HCT116 (cell line): Measurements from ENCODE around the gene TENT4A. TPM values are rescaled to one million over a fixed set of nuclear protein-coding genes. Genes with fewer than 3 reads are reported as not detected.

ENCODE experiments used
- ATAC-seq: fragments of 200-7000 bp; cut with Tn5 transposase; 2 replicates; pipeline ENCODE4 v1.9.1; 2020; ENCODE audit warnings: mild to moderate bottlenecking, moderate library complexity
- BruUV-seq: library from RNA; stranded (reverse); fragments of 400-500 nt; replicated peaks from 2 replicates; lab custom pipeline; 2021; lab: Mats Ljungman, UMichigan
- CTCF ChIA-PET: fragments of 300-600 bp; sonication (Branson Sonifier 250); formaldehyde crosslinking; loops from one replicate; lab custom pipeline; 2021; ENCODE audit warnings: antibody characterized with exemption; lab: Charles Lee
- POLR2A ChIA-PET: fragments of 300-600, 350-600 bp; sonication (Branson Sonifier 250); formaldehyde crosslinking; loops from one replicate; lab custom pipeline; 2021; ENCODE audit warnings: antibody characterized with exemption; lab: Charles Lee
- RAD21 ChIA-PET, 2 experiments: fragments of 300-600 bp; sonication (Branson Sonifier 250); formaldehyde crosslinking; loops; one replicate each; lab custom pipeline; 2023; ENCODE audit warnings: low total read pairs in 2 of 2; ENCODE audit not compliant: uncharacterized antibody in 2 of 2, unreplicated experiment in 2 of 2, low non-redundant PET in 1 of 2; lab: Charles Lee
- DNase-seq: peaks from one replicate; pipeline ENCODE4 v3.0.0-alpha.2; 2010; ENCODE audit warnings: low read depth, low spot score
- H2AFZ ChIP-seq: fragments of 200-600 bp; shearing (Covaris generic), sonication (generic); 2 replicates; pipeline ENCODE4 v1.6.1; 2017; ENCODE audit warnings: low read depth, mixed run types, mixed read lengths, antibody characterized with exemption, low read length; ENCODE audit not compliant: poor library complexity, severe bottlenecking
- H3K27ac ChIP-seq: 2 replicates; pipeline ENCODE4 v1.5.1; 2012; ENCODE audit warnings: low read depth, low read length
- H3K27me3 ChIP-seq: fragments of 200-600 bp; sonication (generic); 2 replicates; pipeline ENCODE4 v1.6.1; 2016; ENCODE audit warnings: mixed run types, low read length, mixed read lengths; ENCODE audit not compliant: insufficient read depth
- H3K36me3 ChIP-seq, 2 experiments: fragments of 200-500 bp in 1 of 2; fragments of 200-600 bp in 1 of 2; sonication (Bioruptor generic) in 1 of 2; sonication (generic) in 1 of 2; 2 replicates each; pipeline versions ENCODE4 v1.5.1 to v1.6.1; 2014 to 2016; ENCODE audit warnings: low read length in 2 of 2, inconsistent platforms in 1 of 2, mixed read lengths in 1 of 2, mixed run types in 1 of 2; ENCODE audit not compliant: insufficient read depth in 2 of 2, control insufficient read depth in 1 of 2
- H3K4me1 ChIP-seq, 2 experiments: fragments of 200-600 bp in 1 of 2; sonication (generic) in 1 of 2; 2 replicates each; pipeline versions ENCODE4 v1.5.1 to v1.6.1; 2012 to 2017; ENCODE audit warnings: low read length in 2 of 2, inconsistent platforms in 1 of 2, mild to moderate bottlenecking in 1 of 2, mixed read lengths in 1 of 2, mixed run types in 1 of 2, moderate library complexity in 1 of 2; ENCODE audit not compliant: insufficient read depth in 2 of 2, control insufficient read depth in 1 of 2
- H3K4me2 ChIP-seq: fragments of 200-600 bp; sonication (generic); 2 replicates; pipeline ENCODE4 v1.6.1; 2017; ENCODE audit warnings: mixed run types, low read length, mixed read lengths
- H3K4me3 ChIP-seq, 2 experiments: fragments of 200-600 bp in 1 of 2; sonication (generic) in 1 of 2; replicated peaks in 1 of 2; 2 replicates each; pipeline ENCODE4 v1.5.1; 2011 to 2016; ENCODE audit warnings: low read length in 2 of 2, control low read depth in 1 of 2, low read depth in 1 of 2, mild to moderate bottlenecking in 1 of 2, mixed read lengths in 1 of 2, mixed run types in 1 of 2
- H3K79me2 ChIP-seq: fragments of 200-600 bp; sonication (generic); 2 replicates; pipeline ENCODE4 v1.6.1; 2017; ENCODE audit warnings: mild to moderate bottlenecking, mixed run types, low read length, moderate library complexity, mixed read lengths; ENCODE audit not compliant: insufficient read depth
- H3K9ac ChIP-seq: fragments of 200-600 bp; sonication (generic); 2 replicates; pipeline ENCODE4 v1.6.1; 2016; ENCODE audit warnings: low read length, mixed read lengths
- H3K9me2 ChIP-seq: fragments of 200-600 bp; sonication (generic), shearing (Covaris generic); 2 replicates; pipeline ENCODE4 v1.6.1; 2017; ENCODE audit warnings: mixed run types, mild to moderate bottlenecking, moderate library complexity; ENCODE audit not compliant: insufficient read depth
- H3K9me3 ChIP-seq, 2 experiments: fragments of 200-500 bp in 1 of 2; fragments of 200-600 bp in 1 of 2; sonication (Bioruptor generic) in 1 of 2; sonication (generic) in 1 of 2; 2 replicates each; pipeline ENCODE4 v1.6.1; 2014 to 2017; ENCODE audit warnings: low read length in 2 of 2, mixed read lengths in 2 of 2, inconsistent platforms in 1 of 2, low read depth in 1 of 2, mild to moderate bottlenecking in 1 of 2, mixed run types in 1 of 2, moderate library complexity in 1 of 2; ENCODE audit not compliant: control insufficient read depth in 1 of 2, insufficient read depth in 1 of 2
- H4K20me1 ChIP-seq: fragments of 200-600 bp; sonication (generic), shearing (Covaris generic); 2 replicates; pipeline ENCODE4 v1.6.1; 2017; ENCODE audit warnings: mixed run types, mild to moderate bottlenecking, moderate library complexity; ENCODE audit not compliant: insufficient read depth
- ATF3 ChIP-seq: IDR thresholded peaks from 2 replicates; pipeline ENCODE4 v1.6.1; 2012
- CEBPB ChIP-seq: IDR thresholded peaks from 2 replicates; pipeline ENCODE4 v1.6.1; 2012; ENCODE audit warnings: low read depth
- ELF1 ChIP-seq: IDR thresholded peaks from 2 replicates; pipeline ENCODE4 v1.6.1; 2012; ENCODE audit warnings: low read depth, borderline replicate concordance
- EZH2 ChIP-seq: fragments of 200-600 bp; sonication (generic); IDR thresholded peaks from 2 replicates; pipeline ENCODE4 v1.6.1; 2017; ENCODE audit warnings: antibody characterized with exemption, mixed run types
- EZH2phosphoT487 ChIP-seq: fragments of 200-600 bp; IDR thresholded peaks from 2 replicates; pipeline ENCODE4 v1.6.1; 2018; ENCODE audit warnings: antibody characterized with exemption, borderline replicate concordance
- FOSL1 ChIP-seq: IDR thresholded peaks from 2 replicates; pipeline ENCODE4 v1.6.1; 2012; ENCODE audit warnings: low read depth
- JUND ChIP-seq: IDR thresholded peaks from 2 replicates; pipeline ENCODE4 v1.6.1; 2012
- MAX ChIP-seq: IDR thresholded peaks from 2 replicates; pipeline ENCODE4 v1.6.1; 2012
- POLR2A ChIP-seq: IDR thresholded peaks from 2 replicates; pipeline ENCODE4 v1.7.0; 2011; ENCODE audit warnings: borderline replicate concordance; ENCODE audit not compliant: insufficient read depth, insufficient read length; ENCODE audit errors: extremely low read depth
- RAD21 ChIP-seq: IDR thresholded peaks from 2 replicates; pipeline ENCODE4 v1.6.1; 2012; ENCODE audit warnings: low read depth, mild to moderate bottlenecking
- SIN3A ChIP-seq: IDR thresholded peaks from 2 replicates; pipeline ENCODE4 v1.6.1; 2012; ENCODE audit warnings: low read depth
- SP1 ChIP-seq: IDR thresholded peaks from 2 replicates; pipeline ENCODE4 v1.6.1; 2012; ENCODE audit warnings: low read depth
- SRF ChIP-seq: IDR thresholded peaks from 2 replicates; pipeline ENCODE4 v1.6.1; 2012; ENCODE audit warnings: low read depth
- TCF7L2 ChIP-seq: IDR thresholded peaks from 2 replicates; pipeline ENCODE4 v1.7.0; 2011; ENCODE audit warnings: borderline replicate concordance, inconsistent platforms; ENCODE audit not compliant: insufficient read depth, insufficient read length; ENCODE audit errors: extremely low read depth
- ZBTB33 ChIP-seq: IDR thresholded peaks from 2 replicates; pipeline ENCODE4 v1.6.1; 2011; ENCODE audit warnings: mild to moderate bottlenecking, low read length, moderate library complexity; ENCODE audit not compliant: insufficient replicate concordance; ENCODE audit errors: extremely low read depth
- ZFX ChIP-seq: fragments of 450-650 bp; IDR thresholded peaks from 2 replicates; pipeline ENCODE4 v1.6.1; 2017
- intact Hi-C: fragments of 100-400 bp; cut with micrococcal nuclease; formaldehyde crosslinking; loops from 2 replicates; pipeline ENCODE4 v1.10.0; 2022
- total RNA-seq: library from RNA; stranded (reverse); gene quantifications from one replicate; pipeline ENCODE4 v1.2.1, GENCODE V29; 2021; ENCODE audit not compliant: unreplicated experiment

Gene TENT4A
- total RNA-seq, 1 experiment from 2014 or later, result 39.8 TPM

- no peaks in the 10 kb centered on the region for H3K27me3 ChIP-seq
- ChIA-PET CTCF (no interaction called here), POLR2A (no interaction called here), RAD21 (no interaction called here)
- intact Hi-C loops, result no loop called here
- H3K9ac ChIP-seq, result peak overlapping the region; percentile 66; the same call in 1 of the 2 replicates
- H3K36me3 ChIP-seq, result peaks cover 3 to 28% of the 10 kb centered on the region in 2 experiments; a peak in 2 of 4 replicates
- no peak overlapping the region for H2AFZ ChIP-seq
- H3K9me3 ChIP-seq, result no peaks in the 10 kb centered on the region
- H3K79me2 ChIP-seq, result peaks cover 60% of the 10 kb centered on the region
- TF ChIP-seq RAD21 (no peak), EZH2 (no peak), SIN3A (no peak), SRF (no peak), SP1 (no peak)
- DNase-seq (no peak), ATAC-seq (no peak)
- no TSS peak for BruUV-seq
- peaks cover 22% of the 10 kb centered on the region for H4K20me1 ChIP-seq
- H3K4me3 ChIP-seq, result peak overlapping the region; percentile 75
- H3K27ac ChIP-seq, result no peak overlapping the region
- H3K9me2 ChIP-seq, result no peaks in the 10 kb centered on the region
- H3K4me2 ChIP-seq, result peak overlapping the region; percentile 84
- H3K4me1 ChIP-seq, result peaks cover 15 to 29% of the 10 kb centered on the region in 2 experiments
Measured at GRCh38 chr5:6715271-6715670, 2.0 kb downstream of the TENT4A start.

GRCh38 chr5:6715758-6716628 lies 2.8 kb downstream of the TENT4A start:
- ChIA-PET CTCF (no interaction called here), RAD21 (no interaction called here), POLR2A (no interaction called here)
- no peaks in the 10 kb centered on the region for H3K27me3 ChIP-seq
- H3K9me3 ChIP-seq, result no peaks in the 10 kb centered on the region
- no peaks in the 10 kb centered on the region for H3K9me2 ChIP-seq
- H4K20me1 ChIP-seq, result peaks cover 22% of the 10 kb centered on the region
- peak overlapping the region; percentile 84 for H3K4me2 ChIP-seq
- no peak overlapping the region for H3K27ac ChIP-seq
- H3K36me3 ChIP-seq, result peaks cover 3 to 28% of the 10 kb centered on the region in 2 experiments; a peak in 2 of 4 replicates
- H3K79me2 ChIP-seq, result peaks cover 68% of the 10 kb centered on the region
- H3K9ac ChIP-seq, result peak overlapping the region; percentile 66; the same call in 1 of the 2 replicates
- ATAC-seq (no peak), DNase-seq (no peak)
- no peak overlapping the region for H2AFZ ChIP-seq
- peaks cover 14 to 29% of the 10 kb centered on the region in 2 experiments for H3K4me1 ChIP-seq
- no TSS peak for BruUV-seq
- H3K4me3 ChIP-seq, result peak overlapping the region; percentile 5 to 75; a peak in 2 of 4 replicates
- intact Hi-C loops, result no loop called here
- TF ChIP-seq MAX (no peak), CEBPB (no peak), ZBTB33 (no peak), POLR2A (no peak), JUND (no peak), TCF7L2 (no peak), ZFX (no peak), RAD21 (no peak), EZH2phosphoT487 (no peak), FOSL1 (no peak), SP1 (no peak), ATF3 (no peak), ELF1 (no peak)
